GM12875 (cell line): ENCODE results near the gene MOK.

Experiments used
- H3K4me3 ChIP-seq: one replicate; pipeline ENCODE4 v1.5.1; 2011; ENCODE audit warnings: low read depth, low read length, control low read depth
- TF ChIP-seq, protein P1 (sequence below): IDR thresholded peaks from 2 replicates; pipeline ENCODE4 v1.5.1; 2011; ENCODE audit warnings: low read depth, mild to moderate bottlenecking, control low read depth, inconsistent platforms, low read length, moderate library complexity, borderline replicate concordance; ENCODE audit not compliant: insufficient read depth

MOK gene

DNA sequence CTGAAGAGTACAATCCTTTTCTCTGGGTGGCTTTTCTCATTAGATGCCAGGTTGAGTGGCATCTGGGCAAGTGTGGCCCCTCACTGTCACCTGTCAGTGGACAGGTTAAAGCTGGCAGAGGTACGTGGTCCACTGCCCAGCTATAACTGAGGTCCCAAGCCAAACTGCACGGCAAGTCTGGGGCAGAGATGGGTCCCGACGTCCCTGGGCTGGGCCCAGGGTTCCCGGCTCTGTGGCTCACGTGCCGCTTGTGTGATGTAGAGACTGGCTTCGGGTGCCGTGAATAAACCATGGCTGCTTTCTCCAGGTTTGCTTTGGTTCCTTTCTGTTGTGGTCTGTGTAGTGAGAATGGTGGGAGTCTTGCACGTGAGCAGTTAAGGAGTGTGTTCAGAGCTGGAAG is 87.6 kb downstream of the MOK start:
- TF ChIP-seq, protein P1, sequence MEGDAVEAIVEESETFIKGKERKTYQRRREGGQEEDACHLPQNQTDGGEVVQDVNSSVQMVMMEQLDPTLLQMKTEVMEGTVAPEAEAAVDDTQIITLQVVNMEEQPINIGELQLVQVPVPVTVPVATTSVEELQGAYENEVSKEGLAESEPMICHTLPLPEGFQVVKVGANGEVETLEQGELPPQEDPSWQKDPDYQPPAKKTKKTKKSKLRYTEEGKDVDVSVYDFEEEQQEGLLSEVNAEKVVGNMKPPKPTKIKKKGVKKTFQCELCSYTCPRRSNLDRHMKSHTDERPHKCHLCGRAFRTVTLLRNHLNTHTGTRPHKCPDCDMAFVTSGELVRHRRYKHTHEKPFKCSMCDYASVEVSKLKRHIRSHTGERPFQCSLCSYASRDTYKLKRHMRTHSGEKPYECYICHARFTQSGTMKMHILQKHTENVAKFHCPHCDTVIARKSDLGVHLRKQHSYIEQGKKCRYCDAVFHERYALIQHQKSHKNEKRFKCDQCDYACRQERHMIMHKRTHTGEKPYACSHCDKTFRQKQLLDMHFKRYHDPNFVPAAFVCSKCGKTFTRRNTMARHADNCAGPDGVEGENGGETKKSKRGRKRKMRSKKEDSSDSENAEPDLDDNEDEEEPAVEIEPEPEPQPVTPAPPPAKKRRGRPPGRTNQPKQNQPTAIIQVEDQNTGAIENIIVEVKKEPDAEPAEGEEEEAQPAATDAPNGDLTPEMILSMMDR = no peak
- no peak overlapping the region for H3K4me3 ChIP-seq

DNA sequence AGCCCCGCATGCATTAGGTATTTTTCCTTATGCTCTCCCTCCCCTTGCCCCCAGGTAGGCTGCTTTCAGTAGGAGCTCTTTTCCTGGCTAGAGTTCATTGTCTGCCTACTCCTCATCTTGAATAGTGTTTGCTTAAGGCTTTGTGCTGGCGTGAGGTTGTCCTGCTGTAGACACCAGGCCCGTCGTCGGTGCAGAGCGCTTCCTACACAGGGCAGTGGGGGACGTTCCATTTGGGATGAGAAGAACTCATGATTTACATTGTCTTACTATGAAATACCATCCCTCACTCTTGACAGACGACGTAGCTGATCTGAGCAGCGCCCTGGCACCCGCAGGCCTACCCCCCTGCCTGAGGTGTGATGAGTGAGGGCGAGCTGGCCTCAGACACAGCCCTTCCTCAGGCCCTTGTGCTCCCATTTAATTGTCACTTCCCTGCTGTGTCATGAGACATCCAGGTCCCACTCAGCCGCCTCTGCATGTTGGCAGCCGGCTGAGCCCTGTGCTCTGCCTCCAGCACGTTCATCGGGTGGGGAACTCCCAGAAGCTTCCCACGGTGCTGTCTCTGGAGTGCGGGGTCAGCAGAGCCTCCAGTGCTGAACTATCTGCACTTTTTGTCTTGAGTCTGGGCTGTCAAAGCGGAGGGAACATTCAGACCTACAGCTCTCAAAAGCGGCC is 89.3 kb downstream of the MOK start:
- TF ChIP-seq, protein P1 = no peak

DNA sequence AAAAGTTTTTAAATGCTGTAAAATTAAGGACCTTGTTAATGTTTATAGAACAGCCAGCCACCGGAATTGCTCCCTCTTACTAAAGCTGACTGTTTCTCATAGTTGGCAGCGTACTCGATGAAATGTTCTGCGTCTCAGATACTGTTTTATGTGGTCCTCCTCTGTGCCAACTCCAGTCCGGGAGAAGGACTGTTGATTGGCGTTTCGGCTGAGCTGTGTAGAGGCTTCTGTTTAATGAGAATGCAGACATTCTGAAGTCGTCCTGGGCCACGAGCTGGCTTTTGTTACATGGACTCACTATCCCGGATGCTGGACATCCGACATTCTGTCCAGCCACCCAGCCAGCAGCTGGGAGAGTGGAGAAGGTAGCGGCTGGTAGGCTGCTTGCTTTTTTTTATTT is 89.9 kb downstream of the MOK start:
- TF ChIP-seq, protein P1 = no peak
- H3K4me3 ChIP-seq = no peak overlapping the region

More for the DNA sequence above, 89.3 kb downstream of the MOK start:
- H3K4me3 ChIP-seq = no peak overlapping the region

DNA sequence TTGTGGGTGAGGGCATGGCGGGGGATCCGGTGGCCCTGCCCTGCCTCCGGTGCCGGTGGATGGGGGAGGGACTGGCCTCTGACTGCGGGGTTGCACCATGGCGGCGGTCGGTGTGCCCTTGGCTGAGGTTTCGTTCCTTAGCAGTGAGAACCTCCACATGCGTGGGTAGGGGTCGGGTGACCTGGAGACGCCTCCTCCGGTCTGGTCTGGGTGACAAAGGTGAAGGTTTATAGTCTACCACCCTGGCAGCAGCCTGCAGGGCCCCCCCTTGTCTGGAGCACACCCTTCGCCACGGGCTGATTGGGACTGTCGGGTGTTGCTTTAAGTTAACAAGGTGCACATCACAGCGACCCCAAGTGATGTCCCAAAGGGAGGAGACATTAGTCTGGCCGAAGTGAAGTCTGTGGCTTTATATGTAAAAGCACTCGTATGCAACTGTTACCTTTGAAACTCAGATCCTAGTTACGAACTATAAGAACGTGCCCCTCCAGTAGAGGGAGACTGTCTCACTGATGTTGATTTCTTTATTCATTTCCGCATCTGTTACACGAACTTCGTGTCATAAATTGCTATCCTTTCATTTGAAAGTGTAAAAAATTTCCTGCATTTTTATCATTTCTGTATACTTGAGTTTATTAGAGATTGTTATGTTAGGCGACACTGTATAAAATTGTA is 90.8 kb downstream of the MOK start:
- TF ChIP-seq, protein P1 = no peak
- H3K4me3 ChIP-seq = no peak overlapping the region

DNA sequence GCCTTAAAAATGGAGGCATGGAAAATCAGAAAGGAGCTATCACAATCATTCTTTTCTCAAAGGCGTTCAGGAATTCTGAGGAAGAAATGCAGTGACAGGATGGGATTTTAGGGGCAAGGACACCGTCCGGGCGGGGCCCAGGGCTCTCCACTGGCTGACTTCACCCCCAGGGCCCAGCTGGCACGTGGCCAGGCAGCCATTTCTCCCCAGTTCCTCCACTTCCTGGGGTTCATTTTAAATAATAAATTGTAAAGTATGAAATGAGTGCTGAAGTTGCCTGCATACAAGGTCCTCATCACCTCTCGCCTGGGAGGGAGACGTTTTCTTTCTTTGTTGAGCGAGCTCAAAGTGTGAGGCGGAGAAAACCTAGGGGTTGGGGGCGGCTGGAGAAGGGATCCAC is 91.5 kb downstream of the MOK start:
- H3K4me3 ChIP-seq = no peak overlapping the region
- TF ChIP-seq, protein P1 = no peak

DNA sequence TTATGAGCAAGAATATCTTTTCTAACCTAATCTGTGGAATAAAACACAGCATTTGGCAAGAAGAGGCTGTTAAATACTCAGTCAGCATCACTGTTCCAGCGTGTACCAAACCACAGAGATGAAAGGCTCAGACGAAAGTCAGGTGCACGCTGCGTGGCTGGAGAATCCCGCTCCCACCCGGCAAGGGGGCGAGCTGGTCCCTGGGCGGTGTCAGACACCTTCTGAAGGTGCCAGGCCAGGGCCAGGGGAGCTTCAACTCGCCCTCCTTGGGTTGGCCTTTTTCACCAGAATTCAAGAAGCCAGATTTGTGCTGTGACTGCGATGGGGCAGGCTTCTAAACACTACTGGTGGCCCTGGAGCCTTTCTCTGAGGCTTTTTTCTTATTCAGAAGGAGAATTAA is 92.1 kb downstream of the MOK start:
- TF ChIP-seq, protein P1 = no peak
- H3K4me3 ChIP-seq = no peak overlapping the region

DNA sequence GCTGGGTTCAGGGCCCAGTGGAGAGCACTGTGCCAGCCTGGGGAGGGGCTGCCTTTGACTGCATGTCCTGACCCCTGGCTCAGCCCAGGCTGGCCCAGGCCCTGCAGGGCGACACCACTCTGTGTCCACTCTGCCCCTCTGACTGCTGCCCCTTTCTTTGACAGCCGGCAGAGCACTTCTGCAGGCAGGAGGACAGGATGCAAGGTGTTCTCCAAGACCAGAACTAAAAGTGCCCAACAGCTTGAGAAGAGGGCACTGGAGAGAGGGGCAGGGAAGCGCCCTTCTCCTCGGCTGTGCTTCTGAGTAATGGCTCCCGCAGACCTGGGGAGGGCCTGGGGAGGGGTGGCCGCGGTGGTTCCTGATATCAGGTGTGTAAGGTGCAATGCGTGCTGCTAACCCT is 92.6 kb downstream of the MOK start:
- no peak overlapping the region for H3K4me3 ChIP-seq

More for the DNA sequence above, 92.6 kb downstream of the MOK start:
- TF ChIP-seq, protein P1 = no peak
